Body of pancreas (tissue), 4 donors: Measurements from ENCODE around the gene SEMA5B.

Experiments used
- CTCF ChIP-seq, 7 experiments: fragments of 450-650 bp in 4 of 7; fragments of 200-600 bp in 3 of 7; sonication (generic) in 3 of 7; IDR thresholded peaks; one replicate each; pipeline ENCODE4 v1.5.1; 2016 to 2019; ENCODE audit warnings: antibody characterized with exemption in 7 of 7
- POLR2A ChIP-seq, 3 donors: fragments of 450-650 bp; IDR thresholded peaks; one replicate each; pipeline ENCODE4 v1.6.1; 2016; ENCODE audit warnings: antibody characterized with exemption in 3 of 3, mild to moderate bottlenecking in 2 of 3

- TF ChIP-seq CTCF (IDR thresholded peaks at IDR 0.05) (no peak), POLR2A (IDR thresholded peaks at IDR 0.05) (no peak)
These were observed 42.9 kb upstream of the SEMA5B start for GRCh38 chr3:123070510-123070909.
